ENCODE data around the gene RABL6.
"Not testable (repeated sequence)": the region's sequence is repeated elsewhere in the genome, so short reads cannot be mapped to it uniquely, and the experiment has no call there.

RABL6 gene

DNA sequence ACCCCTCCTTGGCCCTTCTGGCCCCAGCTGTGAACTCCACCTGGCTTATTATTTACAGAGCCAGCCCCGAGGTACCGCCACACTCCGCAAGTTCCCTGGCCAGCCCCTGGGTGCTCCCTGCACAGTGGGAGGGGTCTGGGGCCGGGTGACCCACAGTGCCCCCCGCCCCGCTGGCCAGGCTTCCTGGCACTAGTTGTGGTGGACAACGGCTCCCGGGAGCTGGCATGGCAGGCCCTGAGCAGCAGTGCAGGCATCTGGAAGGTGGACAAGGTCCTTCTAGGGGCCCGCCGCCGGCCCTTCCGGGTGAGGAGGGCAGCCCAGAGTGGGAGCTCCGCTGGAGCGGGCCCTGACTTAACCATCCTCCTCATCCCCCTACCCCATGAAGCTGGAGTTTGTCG, 48.3 kb downstream of the RABL6 start:
- no peak overlapping the region for H3K4me3 ChIP-seq (ENCODE audit: low read depth, low read length)

GRCh38 chr9:136856541-136857141, 48.9 kb downstream of the RABL6 start:
- H3K4me3 ChIP-seq (ENCODE audit: low read depth, low read length) = no peak overlapping the region

DNA sequence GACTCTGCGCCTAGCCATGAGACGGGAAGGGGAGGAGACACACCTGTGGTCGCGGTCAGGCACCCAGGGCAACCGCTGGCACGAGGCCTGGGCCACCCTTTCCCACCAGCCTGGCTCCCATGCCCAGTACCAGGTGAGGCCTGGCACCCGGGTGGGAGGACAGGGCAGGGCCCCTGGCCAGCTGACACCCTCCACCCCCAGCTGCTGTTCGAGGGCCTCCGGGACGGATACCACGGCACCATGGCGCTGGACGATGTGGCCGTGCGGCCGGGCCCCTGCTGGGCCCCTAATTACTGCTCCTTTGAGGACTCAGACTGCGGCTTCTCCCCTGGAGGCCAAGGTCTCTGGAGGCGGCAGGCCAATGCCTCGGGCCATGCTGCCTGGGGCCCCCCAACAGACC, 49.4 kb downstream of the RABL6 start:
- no peak overlapping the region for H3K4me3 ChIP-seq (ENCODE audit: low read depth, low read length)

- no peak overlapping the region for H3K4me3 ChIP-seq (ENCODE audit: low read depth, low read length)
Measured at GRCh38 chr9:136857581-136858412, 50.0 kb downstream of the RABL6 start.

DNA sequence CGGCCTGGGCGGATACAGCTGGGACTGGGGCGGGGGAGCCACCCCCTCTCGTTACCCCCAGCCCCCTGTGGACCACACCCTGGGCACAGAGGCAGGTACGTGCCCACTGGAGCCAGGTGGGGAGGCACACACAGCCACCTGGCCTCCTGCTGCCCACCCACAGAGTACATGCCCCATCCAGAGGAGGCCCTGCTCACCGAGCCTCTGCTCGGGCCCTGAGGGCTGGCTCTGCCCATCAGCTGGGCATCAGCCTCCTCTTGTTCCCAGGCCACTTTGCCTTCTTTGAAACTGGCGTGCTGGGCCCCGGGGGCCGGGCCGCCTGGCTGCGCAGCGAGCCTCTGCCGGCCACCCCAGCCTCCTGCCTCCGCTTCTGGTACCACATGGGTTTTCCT, 50.7 kb downstream of the RABL6 start:
- H3K4me3 ChIP-seq (ENCODE audit: low read depth, low read length) = no peak overlapping the region

DNA sequence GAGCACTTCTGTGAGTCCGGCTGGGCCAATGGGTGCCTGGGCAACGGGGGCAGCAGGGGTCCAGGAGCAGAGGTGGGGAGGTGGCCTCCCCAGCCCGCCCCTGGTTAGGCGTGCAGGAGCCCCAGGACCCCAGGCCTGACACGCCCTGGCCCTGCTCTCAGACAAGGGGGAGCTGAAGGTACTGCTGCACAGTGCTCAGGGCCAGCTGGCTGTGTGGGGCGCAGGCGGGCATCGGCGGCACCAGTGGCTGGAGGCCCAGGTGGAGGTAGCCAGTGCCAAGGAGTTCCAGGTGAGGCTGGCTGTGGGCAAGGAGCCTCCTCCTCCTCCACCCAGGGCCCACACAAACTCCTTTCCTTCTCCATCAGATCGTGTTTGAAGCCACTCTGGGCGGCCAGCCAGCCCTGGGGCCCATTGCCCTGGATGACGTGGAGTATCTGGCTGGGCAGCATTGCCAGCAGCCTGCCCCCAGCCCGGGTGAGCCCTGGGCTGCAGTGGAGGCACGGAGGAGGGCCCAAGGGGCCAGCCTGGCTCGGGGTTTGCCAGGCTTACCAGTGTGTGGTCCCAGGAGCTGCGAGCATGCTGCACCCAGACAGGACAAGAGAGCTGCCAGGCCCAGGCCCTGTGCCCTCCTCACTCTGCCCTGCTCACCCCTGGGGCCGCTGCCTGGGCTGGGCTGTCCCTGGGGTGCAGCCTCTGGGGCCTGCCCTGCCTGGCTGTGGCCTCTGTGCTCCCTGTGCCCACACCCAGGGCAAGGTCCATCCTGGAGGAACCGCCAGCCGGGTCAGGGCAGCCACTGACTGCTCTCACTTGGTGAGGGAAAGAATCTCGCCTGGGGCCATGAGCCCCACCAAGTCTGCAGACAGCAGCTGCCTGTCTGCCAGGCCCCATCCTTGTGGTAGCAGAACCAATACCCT, 51.4 kb downstream of the RABL6 start:
- no peak overlapping the region for H3K4me3 ChIP-seq (ENCODE audit: low read depth, low read length)

DNA sequence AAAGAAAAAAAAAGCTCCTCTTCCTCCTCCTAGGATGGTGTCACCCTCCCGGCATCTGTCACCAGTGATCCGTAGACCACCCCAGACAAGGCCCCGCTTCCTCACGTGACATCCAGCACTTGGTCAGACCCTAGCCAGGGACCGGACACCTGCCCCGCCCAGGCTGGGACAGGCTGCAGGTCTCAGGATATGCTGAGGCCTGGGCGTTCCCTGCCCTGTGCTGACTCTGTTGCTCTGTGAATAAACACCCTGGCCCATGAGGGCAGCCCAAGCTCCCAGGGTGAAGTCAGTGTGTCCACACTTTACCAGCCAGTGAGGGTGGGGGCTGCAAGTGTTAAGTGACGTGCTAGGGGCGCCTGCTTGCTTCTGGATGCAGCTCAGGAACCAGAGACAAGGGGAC, 52.8 kb downstream of the RABL6 start:
- H3K4me3 ChIP-seq (ENCODE audit: low read depth, low read length) = no peak overlapping the region

DNA sequence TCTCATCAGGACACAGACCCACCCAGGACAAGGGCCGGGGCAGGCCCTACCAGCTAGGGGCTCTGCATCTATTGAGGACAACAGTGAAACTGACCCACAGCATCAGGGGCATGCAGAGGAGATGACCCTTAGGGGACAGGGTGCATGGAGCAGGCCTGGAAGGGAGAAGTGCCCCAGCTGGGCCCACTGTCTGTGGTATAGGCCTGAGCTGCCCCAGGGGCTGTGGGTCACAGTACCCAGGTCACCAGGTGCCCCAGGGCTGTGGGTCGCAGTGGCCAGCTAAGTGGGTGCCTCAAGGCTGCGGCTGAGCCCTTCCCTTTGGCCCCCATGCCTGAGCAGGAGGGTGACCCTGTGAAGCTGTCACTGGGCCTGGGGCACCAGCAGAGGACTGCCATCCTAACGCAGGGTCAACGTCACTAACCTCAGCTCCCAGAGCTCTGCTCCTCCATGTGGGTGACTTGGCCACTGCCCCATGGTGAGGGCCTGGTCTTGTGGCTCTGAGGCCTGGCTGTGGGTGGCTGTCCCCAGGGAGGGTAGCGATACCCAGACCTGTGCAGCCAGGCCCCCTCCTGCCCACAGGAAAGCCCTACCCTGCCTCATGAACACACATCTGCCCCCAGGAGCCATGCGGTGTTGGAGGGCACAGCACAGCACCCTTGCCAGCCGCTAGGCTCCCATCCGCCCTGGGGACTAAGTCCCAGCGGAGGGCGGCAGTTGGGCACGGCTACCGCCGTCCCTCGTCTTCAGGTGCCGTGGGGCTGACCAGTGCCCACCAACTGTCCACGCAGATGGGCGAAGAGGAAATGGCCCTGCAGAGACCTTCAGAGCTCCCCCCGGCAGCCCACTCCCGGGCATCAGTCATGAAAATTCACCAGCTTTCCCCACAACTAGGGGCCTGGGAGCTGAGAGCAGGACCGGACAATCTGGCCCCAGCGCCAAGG, 53.5 kb downstream of the RABL6 start:
- no peak overlapping the region for H3K4me3 ChIP-seq (ENCODE audit: low read depth, low read length)

- no peak overlapping the region for H3K4me3 ChIP-seq (ENCODE audit: low read depth, low read length)
Measured at GRCh38 chr9:136861874-136862457, 54.2 kb downstream of the RABL6 start.

- no peak overlapping the region for H3K4me3 ChIP-seq (ENCODE audit: low read depth, low read length)
Measured at GRCh38 chr9:136862849-136863622, 55.3 kb downstream of the RABL6 start.

GRCh38 chr9:136863623-136864273, 56.0 kb downstream of the RABL6 start:
- H3K4me3 ChIP-seq (ENCODE audit: low read depth, low read length) = no peak overlapping the region

- peak overlapping the region; percentile 50 for H3K4me3 ChIP-seq (ENCODE audit: low read depth, low read length)
Measured at GRCh38 chr9:136865041-136865767, 57.5 kb downstream of the RABL6 start.

DNA sequence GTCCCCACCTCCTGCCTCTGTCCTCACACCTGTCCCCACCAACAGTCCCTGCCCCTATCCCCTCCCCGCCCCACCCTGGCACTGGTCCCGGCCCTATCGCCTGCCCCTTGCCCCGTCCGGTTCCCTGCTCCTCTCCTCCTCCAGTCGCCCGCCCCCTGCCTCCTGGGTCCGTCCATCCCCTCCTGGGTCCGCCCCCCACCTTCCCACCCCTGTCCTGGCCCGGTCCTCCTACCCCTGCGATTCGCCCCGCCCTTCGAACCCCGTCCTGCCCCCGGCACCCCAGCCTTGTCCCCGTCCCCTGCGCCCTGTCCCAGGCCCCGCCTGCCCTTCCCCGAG, 58.0 kb downstream of the RABL6 start:
- peak overlapping the region; percentile 72 for H3K4me3 ChIP-seq (ENCODE audit: low read depth, low read length)

GRCh38 chr9:136866898-136867421, 59.2 kb downstream of the RABL6 start:
- not testable (repeated sequence) for H3K4me3 ChIP-seq (ENCODE audit: low read depth, low read length)

GRCh38 chr9:136867480-136867879, 59.7 kb downstream of the RABL6 start:
- no peak overlapping the region for H3K4me3 ChIP-seq (ENCODE audit: low read depth, low read length)

GRCh38 chr9:136867917-136868316, 60.2 kb downstream of the RABL6 start:
- H3K4me3 ChIP-seq (ENCODE audit: low read depth, low read length) = no peak overlapping the region

DNA sequence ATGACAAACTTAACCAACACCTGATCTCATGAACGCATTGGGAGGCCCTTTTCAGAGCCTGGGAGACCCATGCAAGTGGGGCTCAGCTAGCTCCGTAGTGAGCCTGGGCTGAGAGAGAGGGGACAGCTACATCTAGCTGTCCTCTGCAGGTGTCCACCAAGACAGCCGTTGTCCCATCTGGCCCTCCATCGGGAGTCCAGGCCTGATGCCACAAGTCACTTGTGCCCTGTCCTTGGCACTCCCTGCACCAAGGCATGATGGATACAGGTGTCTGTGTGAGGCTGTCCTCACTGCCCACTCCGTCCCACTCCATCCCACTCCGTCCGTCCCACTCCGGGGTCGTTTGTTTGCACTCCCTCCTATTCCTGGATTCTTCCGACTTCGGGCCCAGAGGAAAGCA, 60.9 kb downstream of the RABL6 start:
- H3K4me3 ChIP-seq (ENCODE audit: low read depth, low read length) = no peak overlapping the region

- H3K4me3 ChIP-seq (ENCODE audit: low read depth, low read length) = not testable (repeated sequence)
Measured at GRCh38 chr9:136869611-136870010, 61.9 kb downstream of the RABL6 start.
